SK-N-SH (cell line): Measurements from ENCODE around the gene PICK1. TPM values are rescaled to one million over a fixed set of nuclear protein-coding genes. Genes with fewer than 3 reads are reported as not detected.

Source experiments
- CTCF ChIA-PET: fragments of 300-600, 350-600 bp; formaldehyde crosslinking; extraction: SDS; loops from one replicate; lab custom pipeline; 2021; lab: Yijun Ruan, JAX
- POLR2A ChIA-PET: fragments of 350-600 bp; sonication (Branson Sonifier 250); formaldehyde crosslinking; extraction: SDS; loops from one replicate; lab custom pipeline; 2020; ENCODE audit warnings: antibody characterized with exemption, inconsistent platforms; lab: Yijun Ruan, JAX
- DNase-seq: peaks from one replicate; pipeline ENCODE4 v3.0.0; 2012
- H2AFZ ChIP-seq: fragments of 200-600 bp; sonication (generic); 2 replicates; pipeline ENCODE4 v1.8.1; 2016; ENCODE audit warnings: antibody characterized with exemption, mild to moderate bottlenecking, low read depth
- H3F3A ChIP-seq: fragments of 200-600 bp; sonication (generic); replicated peaks from 2 replicates; pipeline ENCODE3; 2016; ENCODE audit warnings: antibody characterized with exemption, mild to moderate bottlenecking; ENCODE audit not compliant: insufficient read depth
- H3K27ac ChIP-seq, 2 experiments: fragments of 200-500 bp in 1 of 2; fragments of 200-600 bp in 1 of 2; sonication (Bioruptor generic) in 1 of 2; sonication (generic), shearing (Covaris generic) in 1 of 2; 2 replicates each; pipeline versions ENCODE4 v1.5.1 to v1.6.1; 2014 to 2016; ENCODE audit warnings: low read depth in 2 of 2, inconsistent platforms in 1 of 2, low read length in 1 of 2, mild to moderate bottlenecking in 1 of 2, mixed read lengths in 1 of 2
- H3K27me3 ChIP-seq: fragments of 200-600 bp; sonication (generic), shearing (Covaris generic); 2 replicates; pipeline ENCODE4 v1.6.1; 2016; ENCODE audit warnings: mixed run types; ENCODE audit not compliant: insufficient read depth
- H3K36me3 ChIP-seq, 2 experiments: fragments of 200-500 bp in 1 of 2; fragments of 200-600 bp in 1 of 2; sonication (Bioruptor generic) in 1 of 2; sonication (generic) in 1 of 2; replicated peaks in 1 of 2; 2 replicates each; pipeline versions ENCODE3 to v1.5.1; 2014 to 2016; ENCODE audit warnings: low read length in 1 of 2, mild to moderate bottlenecking in 1 of 2; ENCODE audit not compliant: insufficient read depth in 2 of 2, control insufficient read depth in 1 of 2
- H3K4me1 ChIP-seq, 2 experiments: fragments of 200-500 bp in 1 of 2; fragments of 200-600 bp in 1 of 2; sonication (Bioruptor generic) in 1 of 2; sonication (generic), shearing (Covaris generic) in 1 of 2; 2 replicates each; pipeline versions ENCODE4 v1.5.1 to v1.6.1; 2014 to 2016; ENCODE audit warnings: low read depth in 1 of 2, low read length in 1 of 2, mixed run types in 1 of 2; ENCODE audit not compliant: insufficient read depth in 2 of 2, control insufficient read depth in 1 of 2
- H3K4me2 ChIP-seq: fragments of 200-600 bp; sonication (generic), shearing (Covaris generic); 2 replicates; pipeline ENCODE4 v1.6.1; 2017; ENCODE audit warnings: mixed run types
- H3K4me3 ChIP-seq, 2 experiments: fragments of 200-500 bp in 1 of 2; fragments of 200-600 bp in 1 of 2; sonication (Bioruptor generic) in 1 of 2; sonication (generic), shearing (Covaris generic) in 1 of 2; 2 replicates each; pipeline versions ENCODE4 v1.5.1 to v1.8.1; 2014 to 2016; ENCODE audit warnings: low read depth in 2 of 2, inconsistent platforms in 1 of 2, low read length in 1 of 2, mild to moderate bottlenecking in 1 of 2, mixed read lengths in 1 of 2, moderate library complexity in 1 of 2
- H3K79me2 ChIP-seq: fragments of 200-600 bp; sonication (generic); 2 replicates; pipeline ENCODE4 v1.8.1; 2017; ENCODE audit warnings: mild to moderate bottlenecking; ENCODE audit not compliant: insufficient read depth
- H3K9ac ChIP-seq: fragments of 200-600 bp; sonication (generic); 2 replicates; pipeline ENCODE4 v1.6.1; 2017; ENCODE audit warnings: mixed run types
- H3K9me2 ChIP-seq: fragments of 200-600 bp; sonication (generic); 2 replicates; pipeline ENCODE4 v1.6.1; 2017; ENCODE audit warnings: mixed run types
- H3K9me3 ChIP-seq: fragments of 200-600 bp; sonication (generic); 2 replicates; pipeline ENCODE4 v1.6.1; 2017; ENCODE audit warnings: mixed run types, mild to moderate bottlenecking, moderate library complexity
- H4K20me1 ChIP-seq: fragments of 200-600 bp; sonication (generic); 2 replicates; pipeline ENCODE4 v1.6.1; 2017; ENCODE audit warnings: mild to moderate bottlenecking, mixed run types; ENCODE audit not compliant: insufficient read depth
- CHD2 ChIP-seq: fragments of 150-350 bp; IDR thresholded peaks from 2 replicates; pipeline ENCODE4 v1.6.1; 2018; ENCODE audit warnings: low read length; ENCODE audit not compliant: partially characterized antibody
- CTCF ChIP-seq: fragments of 200-600 bp; sonication (generic); IDR thresholded peaks from 2 replicates; pipeline ENCODE4 v1.6.1; 2017; ENCODE audit warnings: antibody characterized with exemption, mild to moderate bottlenecking, moderate library complexity
- EP300 ChIP-seq, 2 experiments: IDR thresholded peaks; 2 replicates each; pipeline versions ENCODE4 v1.4.0 to v1.6.1; 2012; ENCODE audit warnings: borderline replicate concordance in 1 of 2, low read depth in 1 of 2, low read length in 1 of 2
- GABPA ChIP-seq: IDR thresholded peaks from 2 replicates; pipeline ENCODE4 v1.4.0; 2012; ENCODE audit warnings: low read depth, mild to moderate bottlenecking
- GATA2 ChIP-seq: sonication (generic); formaldehyde crosslinking; IDR thresholded peaks from 2 replicates; pipeline ENCODE4 v1.5.0; 2020; ENCODE audit warnings: mild to moderate bottlenecking, missing genetic modification reagents
- IRF3 ChIP-seq: fragments of 150-350 bp; IDR thresholded peaks from 2 replicates; pipeline ENCODE4 v1.6.1; 2016; ENCODE audit warnings: mild to moderate bottlenecking, low read depth, low read length
- JUND ChIP-seq: IDR thresholded peaks from 2 replicates; pipeline ENCODE4 v1.4.0; 2012
- NRF1 ChIP-seq: IDR thresholded peaks from 2 replicates; pipeline ENCODE4 v1.6.1; 2012; ENCODE audit warnings: low read depth, mild to moderate bottlenecking, low read length
- POLR2AphosphoS5 ChIP-seq: IDR thresholded peaks from 2 replicates; pipeline ENCODE4 v1.6.1; 2012; ENCODE audit warnings: low read depth, low read length
- RCOR1 ChIP-seq: fragments of 150-350 bp; IDR thresholded peaks from 2 replicates; pipeline ENCODE4 v1.6.1; 2017; ENCODE audit warnings: antibody characterized with exemption, low read length
- RXRA ChIP-seq: IDR thresholded peaks from 2 replicates; pipeline ENCODE4 v1.4.0; 2012; ENCODE audit warnings: low read depth, mild to moderate bottlenecking, borderline replicate concordance
- SMC3 ChIP-seq: IDR thresholded peaks from 2 replicates; pipeline ENCODE4 v1.6.1; 2012; ENCODE audit warnings: low read depth, low read length, improper control_type of control experiment
- TAF1 ChIP-seq: IDR thresholded peaks from 2 replicates; pipeline ENCODE4 v1.6.1; 2012; ENCODE audit warnings: low read depth, mild to moderate bottlenecking, low read length, moderate library complexity, borderline replicate concordance
- USF1 ChIP-seq: IDR thresholded peaks from 2 replicates; pipeline ENCODE4 v1.4.0; 2012; ENCODE audit warnings: low read depth, borderline replicate concordance
- USF2 ChIP-seq: fragments of 150-350 bp; IDR thresholded peaks from 2 replicates; pipeline ENCODE4 v1.6.1; 2017; ENCODE audit warnings: antibody characterized with exemption, low read length, low read depth, borderline replicate concordance
- WGBS: methylation state at CpG from one replicate; pipeline ENCODE4 v1.1.6; 2017; ENCODE audit warnings: low lambda C conversion rate; 5-methylcytosine and 5-hydroxymethylcytosine counted together
- polyA plus RNA-seq, 3 experiments: library from polyadenylated mRNA; depleted of rRNA; stranded (reverse); fragments of >200 nt; gene quantifications; 2 replicates each; pipeline ENCODE4 v1.2.3, GENCODE V29; 2012

PICK1 gene
- polyA plus RNA-seq, 1 of the 3 experiments (the other 2 are of a cell fraction): 36.8 TPM

- Histone ChIP-seq H3K27me3 (no peaks in the 10 kb centered on the region), H3K36me3 (no peaks in the 10 kb centered on the region), H3K9me3 (no peaks in the 10 kb centered on the region), H4K20me1 (no peaks in the 10 kb centered on the region), H3K4me3 (no peak overlapping the region), H3K79me2 (no peaks in the 10 kb centered on the region), H3K9me2 (no peaks in the 10 kb centered on the region), H3K4me1 (no peaks in the 10 kb centered on the region; a peak in 1 of 4 replicates), H3F3A (no peaks in the 10 kb centered on the region), H2AFZ (no peak overlapping the region), H3K27ac (no peak overlapping the region), H3K9ac (no peak overlapping the region), H3K4me2 (no peak overlapping the region)
- whole genome bisulfite sequencing: 97% methylated on average over 5 of the region's 6 CpGs
- ChIA-PET POLR2A (no interaction called here), CTCF (no interaction called here)
- TF ChIP-seq RCOR1: no peak
- no peak for TF ChIP-seq GATA2 (CRISPR knock-in tag)
- no peak for TF ChIP-seq EP300 (IDR thresholded peaks at IDR 0.05; ENCODE audit: borderline replicate concordance in 1 of 2, low read depth in 1 of 2, low read length in 1 of 2)
- no peak for TF ChIP-seq CHD2
- no peak for TF ChIP-seq NRF1
- DNase-seq: no peak
Measured at GRCh38 chr22:38021206-38021605, 36.0 kb upstream of the PICK1 start.

GRCh38 chr22:38023045-38023444, 34.2 kb upstream of the PICK1 start:
- H3K27me3 ChIP-seq: no peaks in the 10 kb centered on the region
- CTCF ChIA-PET: no interaction called here
- no peaks in the 10 kb centered on the region for H3K79me2 ChIP-seq
- POLR2A ChIA-PET: no interaction called here
- no peak overlapping the region for H3K4me2 ChIP-seq
- 73% methylated on average over 2 of the region's 6 CpGs for WGBS
- H4K20me1 ChIP-seq: no peaks in the 10 kb centered on the region
- H3K36me3 ChIP-seq: no peaks in the 10 kb centered on the region
- no peak overlapping the region for H3K27ac ChIP-seq
- H3K9me2 ChIP-seq: no peaks in the 10 kb centered on the region
- H3K4me1 ChIP-seq: no peaks in the 10 kb centered on the region
- H3K9me3 ChIP-seq: no peaks in the 10 kb centered on the region
- TF ChIP-seq RCOR1 (no peak), CTCF (no peak), GABPA (no peak), USF1 (no peak), JUND (no peak), POLR2AphosphoS5 (no peak), RXRA (no peak), TAF1 (no peak), USF2 (no peak), IRF3 (no peak), SMC3 (no peak)
- DNase-seq: no peak
- no peaks in the 10 kb centered on the region for H3F3A ChIP-seq
- H3K9ac ChIP-seq: no peak overlapping the region
- H2AFZ ChIP-seq: no peak overlapping the region
- H3K4me3 ChIP-seq: no peak overlapping the region
